Measurements from ENCODE around the gene ACBD4.

Gene ACBD4

GRCh38 chr17:45171338-45172231, 36.1 kb downstream of the ACBD4 start:
- peak overlapping the region; percentile 40 for H3K4me3 ChIP-seq (ENCODE audit: control insufficient read depth, low read depth, low read length)
- no peak for DNase-seq (ENCODE audit: low read depth)
- no peak for TF ChIP-seq CTCF (IDR thresholded peaks at IDR 0.05; ENCODE audit: control insufficient read depth, insufficient read depth, low read depth, low read length, missing control alignments)

DNA sequence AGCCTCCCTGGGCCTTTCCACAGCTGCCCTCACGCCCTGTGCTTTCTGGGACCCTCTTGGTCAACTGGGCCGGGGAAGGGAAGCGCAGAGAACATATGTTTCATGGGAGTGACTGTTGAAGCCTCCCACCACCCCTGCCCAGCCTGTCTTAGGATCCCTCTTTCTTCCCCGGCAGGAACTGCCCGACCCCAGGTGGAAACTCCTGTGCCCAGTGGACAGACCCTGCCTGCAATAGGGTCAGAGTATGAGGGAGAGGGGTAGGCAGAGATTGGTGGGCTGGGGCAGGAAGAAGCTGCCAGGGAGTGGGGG, 36.7 kb downstream of the ACBD4 start:
- TF ChIP-seq CTCF (IDR thresholded peaks at IDR 0.05; ENCODE audit: control insufficient read depth, insufficient read depth, low read depth, low read length, missing control alignments): no peak
- H3K4me3 ChIP-seq (ENCODE audit: control insufficient read depth, low read depth, low read length): peak overlapping the region; percentile 40
- no peak for DNase-seq (ENCODE audit: low read depth)

- DNase-seq (ENCODE audit: low read depth): no peak
- peak overlapping the region; percentile 40 for H3K4me3 ChIP-seq (ENCODE audit: control insufficient read depth, low read depth, low read length)
- TF ChIP-seq CTCF (IDR thresholded peaks at IDR 0.05; ENCODE audit: control insufficient read depth, insufficient read depth, low read depth, low read length, missing control alignments): no peak
Observed at GRCh38 chr17:45172541-45173286, 37.2 kb downstream of the ACBD4 start.

DNA sequence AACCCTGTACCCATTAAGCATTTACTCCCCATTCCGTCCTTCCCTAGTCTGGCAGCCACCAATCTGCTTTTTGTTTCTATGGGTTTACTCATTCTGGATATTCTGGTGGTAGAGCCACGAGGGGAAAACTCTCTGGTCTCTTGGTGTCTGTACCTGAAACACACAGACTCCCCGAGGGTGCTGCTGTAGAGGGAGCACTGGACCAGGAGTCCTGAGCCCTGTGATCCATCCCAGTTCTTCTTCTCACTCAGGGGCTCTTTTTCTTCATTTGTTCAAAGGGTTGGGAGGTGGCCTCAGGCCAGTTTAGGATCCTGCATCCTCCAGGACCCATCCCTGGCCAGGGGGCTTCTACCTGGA, 40.2 kb downstream of the ACBD4 start:
- no peak for TF ChIP-seq CTCF (IDR thresholded peaks at IDR 0.05; ENCODE audit: control insufficient read depth, insufficient read depth, low read depth, low read length, missing control alignments)
- no peak for DNase-seq (ENCODE audit: low read depth)

GRCh38 chr17:45177563-45177962, 42.1 kb downstream of the ACBD4 start:
- TF ChIP-seq CTCF (IDR thresholded peaks at IDR 0.05; ENCODE audit: control insufficient read depth, insufficient read depth, low read depth, low read length, missing control alignments): no peak
- H3K4me3 ChIP-seq (ENCODE audit: control insufficient read depth, low read depth, low read length): no peak overlapping the region
- no peak for DNase-seq (ENCODE audit: low read depth)

More for the DNA sequence above, 40.2 kb downstream of the ACBD4 start:
- H3K4me3 ChIP-seq (ENCODE audit: control insufficient read depth, low read depth, low read length): no peak overlapping the region

DNA sequence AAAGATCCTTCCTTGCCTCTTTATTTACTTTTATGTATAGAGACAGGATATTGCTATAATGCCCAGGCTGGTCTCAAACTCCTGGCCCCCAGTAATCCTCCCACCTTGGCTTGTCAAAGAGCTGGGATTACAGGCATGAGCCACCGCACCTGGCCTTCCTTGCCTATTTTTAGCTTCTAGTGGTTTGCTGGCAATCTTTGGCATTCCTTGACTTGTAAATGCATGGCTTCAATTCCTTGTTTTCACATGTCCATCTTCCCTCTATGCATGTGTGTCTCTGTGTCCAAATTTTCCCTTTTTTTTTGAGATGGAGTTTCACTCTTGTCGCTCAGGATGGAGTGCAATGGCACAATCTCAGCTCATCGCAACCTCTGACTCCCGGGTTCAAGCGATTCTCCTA, 48.7 kb downstream of the ACBD4 start:
- DNase-seq (ENCODE audit: low read depth): no peak
- no peak overlapping the region for H3K4me3 ChIP-seq (ENCODE audit: control insufficient read depth, low read depth, low read length)
- TF ChIP-seq CTCF (IDR thresholded peaks at IDR 0.05; ENCODE audit: control insufficient read depth, insufficient read depth, low read depth, low read length, missing control alignments): no peak
